ENCODE data around the gene LRRC14B.

- TF ChIP-seq CTCF (IDR thresholded peaks at IDR 0.05) = no peak
- TF ChIP-seq POLR2AphosphoS5 (IDR thresholded peaks at IDR 0.05; ENCODE audit: low read depth, low read length) = no peak
- TF ChIP-seq REST (IDR thresholded peaks at IDR 0.05; ENCODE audit: insufficient read depth in 1 of 2, low read depth in 2 of 2, low read length in 1 of 2) = no peak
- no peak for TF ChIP-seq SIN3A (IDR thresholded peaks at IDR 0.05; ENCODE audit: borderline replicate concordance, insufficient read depth, low read depth, low read length)
Observed at GRCh38 chr5:155651-156410, 35.5 kb upstream of the LRRC14B start.
